Activated CD8-positive, alpha-beta memory T cell treated with anti-CD3 and anti-CD28 coated beads for 36 hours (primary cell): Measurements from ENCODE around the gene CCDC138. TPM values are rescaled to one million over a fixed set of nuclear protein-coding genes. Genes with fewer than 3 reads are reported as not detected.

Experiments used
- CTCF ChIA-PET: fragments of 350-600 bp; sonication (Branson Sonifier 250); formaldehyde crosslinking; loops from one replicate; lab custom pipeline; 2021; ENCODE audit warnings: antibody characterized with exemption; lab: Charles Lee
- POLR2A ChIA-PET: fragments of 350-600 bp; sonication (Branson Sonifier 250); formaldehyde crosslinking; loops from one replicate; lab custom pipeline; 2021; ENCODE audit warnings: antibody characterized with exemption; lab: Charles Lee
- total RNA-seq, 2 experiments: library from RNA; stranded (reverse); gene quantifications; one replicate each; pipeline ENCODE4 v1.2.3, GENCODE V29; 2021

The CCDC138 gene
- total RNA-seq, 2 experiments from 2014 or later: 14.0 to 16.0 TPM

DNA sequence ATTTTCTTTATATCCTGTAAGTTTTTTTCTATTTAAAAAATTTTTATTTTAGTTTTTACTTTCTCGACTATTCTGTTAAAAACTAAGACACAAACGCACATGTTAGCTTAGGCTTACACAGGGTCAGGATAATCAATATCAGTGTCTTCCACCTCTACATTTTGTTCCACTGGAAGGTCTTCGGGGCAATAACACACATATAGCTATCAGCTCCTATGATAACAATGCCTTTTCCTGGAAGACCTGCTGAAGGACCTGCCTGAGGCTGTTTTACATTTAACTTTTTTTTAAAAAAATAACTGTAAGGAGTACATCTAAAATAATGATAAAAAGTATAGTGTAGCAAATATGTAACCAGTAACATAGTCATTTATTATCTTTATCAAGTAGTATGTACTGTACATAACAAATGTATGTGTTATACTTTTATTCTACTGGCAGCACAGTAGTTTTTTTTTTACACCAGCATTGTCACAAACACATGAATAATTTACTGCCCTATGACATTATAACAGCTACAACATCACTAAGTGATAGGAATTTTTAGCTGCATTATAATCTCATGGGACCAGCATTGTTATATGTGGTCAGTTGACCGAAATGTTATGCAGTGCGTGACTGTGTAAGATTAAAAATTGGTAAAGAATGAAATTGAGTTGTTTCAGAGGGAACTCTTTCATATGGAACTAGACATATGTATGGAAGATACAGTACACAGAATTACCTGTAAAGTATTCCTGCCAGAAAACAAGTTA is 37.9 kb downstream of the CCDC138 start:
- CTCF ChIA-PET: interaction anchor here (1.4 kb wide), 1 partner anchor 50 kb away, joined by 3 read pairs; no protein-coding TSS in a partner anchor
- POLR2A ChIA-PET: no interaction called here

DNA sequence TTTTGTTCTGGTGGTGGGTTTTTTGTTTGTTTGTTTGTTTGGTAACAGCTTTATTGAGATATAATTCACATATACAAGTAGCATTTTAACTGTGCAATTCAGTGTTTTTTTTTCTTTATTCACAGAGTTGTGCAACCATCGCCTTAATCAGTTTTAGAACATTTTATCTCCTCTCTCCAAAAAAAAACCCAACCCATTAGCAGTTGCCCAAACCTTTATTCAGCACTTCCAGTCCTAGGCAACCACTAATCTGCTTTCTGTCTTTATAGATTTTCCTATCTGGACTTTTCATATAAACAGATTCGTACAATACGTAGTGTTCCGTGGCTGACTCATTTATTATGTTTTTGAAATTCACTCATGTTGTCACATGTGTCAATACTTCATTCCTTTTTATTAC is 38.7 kb downstream of the CCDC138 start:
- CTCF ChIA-PET: interaction anchor here (1.4 kb wide), 1 partner anchor 50 kb away, joined by 3 read pairs; no protein-coding TSS in a partner anchor

DNA sequence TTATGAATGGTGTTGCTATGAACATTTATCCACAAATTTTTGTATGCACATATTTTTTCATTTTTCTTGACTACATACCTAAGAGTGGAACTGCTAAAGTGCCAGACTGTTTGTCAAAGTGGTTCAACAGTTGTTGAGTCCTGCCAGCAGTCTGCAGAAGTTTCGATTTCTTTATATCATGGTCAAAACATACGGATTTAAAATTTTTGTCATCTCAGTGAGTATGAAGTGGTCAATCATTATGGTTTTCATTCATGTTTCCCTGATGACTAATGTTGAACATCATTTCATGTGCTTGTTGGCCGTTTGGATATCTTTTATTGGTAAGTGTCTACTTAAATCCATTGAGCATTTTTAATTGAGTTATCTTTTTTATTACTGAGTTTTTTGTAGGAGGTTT is 39.2 kb downstream of the CCDC138 start:
- ChIA-PET POLR2A (no interaction called here), CTCF (no interaction called here)

More for the DNA sequence above, 38.7 kb downstream of the CCDC138 start:
- POLR2A ChIA-PET: no interaction called here

DNA sequence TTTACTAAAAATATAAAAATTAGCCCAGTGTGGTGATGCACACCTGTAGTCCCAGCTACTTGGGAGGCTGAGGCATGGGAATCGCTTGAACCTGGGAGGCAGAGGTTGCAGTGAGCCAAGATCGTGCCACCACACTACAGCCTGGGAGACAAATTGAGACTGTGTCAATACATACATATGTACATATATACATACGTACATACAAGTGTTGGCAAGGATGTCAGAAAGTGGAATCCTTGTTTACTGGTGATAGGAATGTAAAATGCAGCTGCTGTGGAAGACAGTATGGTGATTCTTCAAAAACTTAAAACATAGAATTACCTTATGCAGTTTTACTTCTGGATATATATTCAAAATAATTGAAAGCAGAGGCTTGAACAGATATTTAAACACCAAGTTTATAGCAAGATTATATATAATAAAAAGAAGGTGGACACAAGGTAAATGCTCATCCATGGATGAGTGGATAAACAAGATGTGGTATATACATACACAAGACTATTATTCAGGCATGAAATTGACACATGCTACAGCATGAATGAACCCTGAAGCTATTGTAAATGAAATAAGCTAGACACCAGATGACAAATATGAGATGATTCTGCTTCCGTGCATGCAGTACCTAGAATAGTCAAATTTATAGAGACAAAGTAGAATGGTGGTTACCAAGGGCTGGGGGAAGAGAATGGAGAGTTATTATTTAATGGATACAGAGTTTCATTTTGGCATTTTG is 43.2 kb downstream of the CCDC138 start:
- ChIA-PET POLR2A (no interaction called here), CTCF (no interaction called here)

DNA sequence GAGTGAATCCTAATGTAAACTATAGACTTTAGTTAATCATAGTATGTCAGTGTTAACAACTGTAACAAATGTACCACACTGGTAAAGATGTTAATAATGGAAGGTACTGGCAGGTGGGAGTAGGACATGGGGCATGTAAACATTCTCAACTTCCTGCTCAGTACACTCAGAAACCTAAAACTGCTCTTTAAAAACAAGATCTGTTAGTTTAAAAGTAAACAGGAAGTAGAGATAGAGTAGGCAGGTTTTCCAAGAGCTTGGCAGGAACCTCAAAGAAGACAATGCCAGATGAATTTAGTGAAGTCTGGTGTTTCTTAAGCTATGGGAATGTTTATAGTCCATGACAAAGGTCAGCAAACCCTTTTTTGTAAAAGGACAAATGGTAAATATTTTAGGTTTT is 46.6 kb downstream of the CCDC138 start:
- POLR2A ChIA-PET: no interaction called here
- CTCF ChIA-PET: no interaction called here

DNA sequence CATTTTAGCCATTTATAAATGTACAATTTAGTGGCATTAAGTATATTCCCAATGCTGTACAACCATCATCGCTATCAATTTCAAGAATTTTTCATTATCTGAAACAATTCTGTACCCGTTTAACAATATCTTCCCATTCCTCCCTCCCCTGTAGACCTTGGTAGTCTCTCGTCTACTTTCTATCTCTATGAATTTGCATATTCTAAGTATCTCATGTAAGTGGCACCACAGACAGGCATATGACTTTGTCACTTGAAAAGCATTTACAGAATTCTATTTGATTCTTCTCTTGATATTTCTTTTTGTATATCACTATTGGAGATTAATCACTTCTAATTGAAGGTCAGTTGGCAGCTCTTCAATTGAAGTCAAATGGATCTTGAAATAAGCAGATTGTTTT is 48.0 kb downstream of the CCDC138 start:
- CTCF ChIA-PET: no interaction called here
- POLR2A ChIA-PET: interaction anchor here (0.6 kb wide), 1 partner anchor 222 kb away, joined by 4 read pairs; no protein-coding TSS in a partner anchor

DNA sequence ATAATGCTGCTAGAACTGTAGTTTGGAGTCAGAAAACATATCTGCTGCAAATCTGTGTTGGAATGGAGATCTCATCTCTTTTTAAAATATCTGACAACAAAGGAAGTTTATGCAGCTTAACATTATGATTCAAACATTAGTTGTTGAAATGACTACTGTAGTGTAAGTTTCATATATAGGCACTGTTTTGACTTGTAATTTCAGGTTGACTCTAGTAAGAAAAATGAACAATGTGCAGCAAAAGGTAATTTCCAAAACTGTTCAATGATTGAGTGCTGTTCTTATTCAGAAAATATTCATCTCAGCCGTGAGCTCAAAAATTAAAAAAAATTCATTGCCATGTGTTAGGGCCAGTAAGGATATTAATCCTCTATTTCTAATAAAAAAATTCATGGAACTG is 48.5 kb downstream of the CCDC138 start:
- ChIA-PET POLR2A (interaction anchor here (0.6 kb wide), 1 partner anchor 223 kb away, joined by 4 read pairs; no protein-coding TSS in a partner anchor), CTCF (no interaction called here)

DNA sequence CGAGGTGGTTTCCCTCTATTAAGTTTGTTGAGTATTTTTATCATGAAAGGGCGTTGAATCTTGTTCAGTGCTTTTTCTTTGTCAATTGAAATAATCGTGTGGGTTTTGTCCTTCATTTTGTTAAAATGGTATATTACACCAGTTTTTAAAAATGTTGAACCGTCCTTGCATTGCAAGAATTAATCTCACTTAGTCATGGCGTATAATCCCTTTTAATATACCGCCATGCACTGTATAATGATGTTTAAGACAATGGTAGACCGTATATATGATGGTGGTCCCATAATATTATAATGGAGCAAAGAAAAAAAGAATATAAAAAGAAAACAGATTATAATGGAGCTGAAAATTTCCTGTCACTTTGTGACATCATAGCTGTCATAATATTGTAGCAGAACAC is 50.6 kb downstream of the CCDC138 start:
- ChIA-PET POLR2A (no interaction called here), CTCF (no interaction called here)

DNA sequence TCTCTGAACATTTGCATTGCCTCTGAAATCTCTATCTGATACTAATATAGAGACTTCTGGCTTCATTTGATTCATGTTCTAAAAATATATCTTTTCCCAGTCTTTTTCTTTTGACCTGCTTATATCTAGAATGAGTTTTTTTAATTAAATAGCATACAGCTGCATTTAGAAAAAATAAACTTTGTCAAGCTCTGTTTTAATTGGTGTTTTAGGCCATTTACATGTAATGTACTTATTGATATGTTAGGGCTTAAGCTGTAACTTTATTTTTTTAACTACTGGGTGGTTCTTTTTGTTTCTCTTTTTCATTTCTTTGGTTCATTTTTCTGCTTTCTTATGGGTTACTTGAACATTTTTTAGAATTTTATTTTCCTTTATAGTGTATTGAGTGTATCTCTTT is 54.9 kb downstream of the CCDC138 start:
- POLR2A ChIA-PET: no interaction called here
- CTCF ChIA-PET: no interaction called here

DNA sequence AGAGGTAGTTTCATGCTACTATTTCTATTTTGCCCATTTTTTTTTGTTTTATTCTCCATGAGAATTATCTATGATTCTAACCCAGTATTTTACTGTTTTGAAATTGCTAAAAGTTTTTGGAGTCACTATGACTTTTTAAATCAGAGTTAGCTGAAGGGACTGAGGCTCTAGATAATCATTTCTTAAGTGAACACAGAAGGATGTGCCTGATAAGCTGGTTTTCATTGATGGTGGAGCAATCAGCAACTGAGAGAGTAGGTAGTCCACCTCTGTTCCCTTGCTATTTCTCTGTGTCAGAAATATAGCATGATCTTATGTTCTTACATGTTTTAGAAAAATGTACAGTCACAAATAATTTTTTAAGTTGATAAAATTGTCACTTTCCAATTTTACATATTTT is 59.4 kb downstream of the CCDC138 start:
- POLR2A ChIA-PET: no interaction called here
- CTCF ChIA-PET: no interaction called here

DNA sequence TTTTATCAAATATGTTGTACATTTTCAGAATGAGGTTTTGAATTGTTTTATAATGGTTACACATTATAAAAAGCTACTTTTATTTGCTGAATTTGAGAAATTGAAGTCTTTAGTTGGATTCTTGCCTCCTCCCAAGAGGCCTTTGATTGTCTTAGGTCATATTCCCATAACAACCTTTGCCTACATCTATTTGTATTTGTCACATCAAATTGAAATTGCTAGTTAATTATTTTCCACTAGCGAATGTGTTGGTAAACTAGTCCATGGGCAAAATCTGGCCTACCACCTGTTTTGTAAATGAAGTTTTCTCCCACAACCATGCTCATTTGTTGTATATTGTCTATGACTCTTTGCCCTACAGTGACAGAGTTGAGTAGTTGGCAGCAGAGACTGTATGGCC is 60.4 kb downstream of the CCDC138 start:
- CTCF ChIA-PET: no interaction called here
- POLR2A ChIA-PET: no interaction called here

DNA sequence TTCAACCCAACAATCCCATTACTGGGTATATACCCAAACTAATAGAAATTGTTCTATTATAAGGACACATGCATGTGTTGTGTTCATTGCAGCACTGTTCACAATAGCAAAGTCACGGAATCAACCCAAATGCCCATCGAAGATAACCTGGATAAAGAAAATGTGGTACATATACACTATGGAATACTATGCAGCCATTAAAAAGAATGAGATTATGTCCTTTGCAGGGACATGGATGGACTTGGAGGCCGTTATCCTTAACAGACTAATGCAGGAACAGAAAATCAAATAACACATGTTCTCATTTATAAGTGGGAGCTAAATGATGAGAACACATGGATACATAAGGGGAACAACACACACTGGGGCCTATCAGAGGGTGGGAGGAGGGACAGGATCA is 65.8 kb downstream of the CCDC138 start:
- CTCF ChIA-PET: no interaction called here
- POLR2A ChIA-PET: no interaction called here

DNA sequence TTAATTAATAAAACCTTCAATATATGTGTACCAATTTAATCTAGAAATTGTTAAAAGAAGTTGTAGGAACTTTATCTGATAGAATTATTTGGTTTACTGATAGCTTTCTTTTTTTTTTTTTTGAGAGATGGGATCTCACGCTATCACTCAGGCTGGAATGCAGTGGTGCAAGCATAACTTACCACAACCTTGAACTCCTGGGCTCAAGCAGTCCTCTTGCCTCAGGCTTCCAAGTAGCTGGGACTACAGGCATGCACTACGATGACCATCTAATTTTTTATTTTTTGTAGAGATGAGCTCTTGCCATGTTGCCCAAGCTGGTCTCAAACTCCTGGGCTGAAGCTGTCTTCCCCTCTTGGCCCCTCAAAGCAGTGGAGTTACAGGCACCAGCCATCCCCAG is 66.8 kb downstream of the CCDC138 start:
- POLR2A ChIA-PET: no interaction called here

DNA sequence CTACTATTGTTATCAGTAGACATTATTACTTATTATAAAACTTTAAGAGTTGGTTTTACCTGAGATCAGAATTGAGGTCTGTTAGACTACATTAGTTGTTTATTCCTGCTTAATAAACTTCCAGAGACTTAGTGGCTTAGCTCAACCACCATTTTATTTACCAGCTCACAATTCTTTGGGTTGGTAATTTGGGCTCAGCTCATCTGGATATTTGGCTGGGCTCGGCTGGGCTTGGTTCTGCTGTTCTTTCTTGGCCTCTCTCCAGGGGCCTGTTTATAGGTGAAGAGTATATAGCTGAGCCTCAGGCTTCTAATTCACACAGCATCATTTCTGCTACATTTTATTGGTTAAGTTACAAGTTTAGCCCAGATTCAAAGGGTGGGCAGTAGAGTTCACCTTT is 67.9 kb downstream of the CCDC138 start:
- CTCF ChIA-PET: no interaction called here
- POLR2A ChIA-PET: no interaction called here

More for the DNA sequence above, 66.8 kb downstream of the CCDC138 start:
- CTCF ChIA-PET: no interaction called here

DNA sequence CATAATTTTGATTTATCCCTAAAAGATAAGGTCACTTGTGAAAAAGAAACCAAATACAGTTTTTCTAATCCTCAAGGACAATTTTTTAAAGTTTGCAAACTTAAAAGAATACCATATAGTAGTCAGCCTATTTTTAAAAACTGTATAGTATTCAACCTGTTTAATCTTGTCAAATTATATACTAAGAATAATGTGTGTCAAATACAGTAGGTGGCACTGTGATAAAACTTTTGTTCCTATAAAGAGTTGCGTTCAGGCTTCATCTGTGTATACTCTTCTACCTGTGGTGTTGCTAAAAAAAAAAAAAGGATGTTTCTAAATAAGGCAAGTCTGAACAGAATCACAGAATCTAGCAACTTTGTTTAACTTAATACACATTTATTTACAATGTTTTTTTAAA is 68.6 kb downstream of the CCDC138 start:
- POLR2A ChIA-PET: no interaction called here
- CTCF ChIA-PET: no interaction called here

DNA sequence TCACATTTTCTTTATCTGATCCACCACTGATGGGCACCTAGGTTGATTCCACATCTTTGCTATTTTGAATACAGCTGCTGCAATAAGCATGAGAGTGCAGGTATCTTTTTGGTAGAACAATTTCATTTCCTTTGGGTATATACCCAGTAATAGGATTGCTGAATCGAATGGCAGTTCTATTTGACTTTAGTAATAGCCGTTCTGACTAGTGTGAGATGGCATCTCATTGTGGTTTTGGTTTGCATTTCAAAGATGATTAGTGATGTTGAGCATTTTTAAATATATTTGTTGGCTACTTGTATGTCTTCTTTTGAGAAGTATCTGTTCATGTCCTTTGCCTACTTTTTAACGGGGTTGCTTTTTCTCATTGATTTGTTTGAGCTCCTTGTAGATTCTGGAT is 72.3 kb downstream of the CCDC138 start:
- POLR2A ChIA-PET: no interaction called here
- CTCF ChIA-PET: no interaction called here

DNA sequence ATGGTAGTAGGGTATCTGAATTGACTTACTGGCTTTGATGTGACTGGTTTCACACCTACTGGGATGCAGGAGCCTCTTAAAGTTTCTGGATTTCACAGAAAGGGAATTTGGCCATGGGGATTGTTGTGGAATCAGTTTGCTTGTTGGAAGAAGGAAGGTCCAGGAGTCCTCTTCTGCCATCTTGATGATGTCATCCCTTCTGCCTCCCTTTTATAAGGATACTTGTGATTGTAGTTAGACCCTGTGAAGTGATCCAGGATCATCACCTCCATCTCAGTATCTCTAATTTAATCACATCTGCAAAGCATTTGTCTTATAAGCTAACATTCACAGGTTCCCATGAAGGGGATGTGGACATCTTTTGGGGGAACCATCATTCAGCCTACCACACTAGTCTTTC is 79.5 kb downstream of the CCDC138 start:
- CTCF ChIA-PET: no interaction called here
- POLR2A ChIA-PET: no interaction called here

DNA sequence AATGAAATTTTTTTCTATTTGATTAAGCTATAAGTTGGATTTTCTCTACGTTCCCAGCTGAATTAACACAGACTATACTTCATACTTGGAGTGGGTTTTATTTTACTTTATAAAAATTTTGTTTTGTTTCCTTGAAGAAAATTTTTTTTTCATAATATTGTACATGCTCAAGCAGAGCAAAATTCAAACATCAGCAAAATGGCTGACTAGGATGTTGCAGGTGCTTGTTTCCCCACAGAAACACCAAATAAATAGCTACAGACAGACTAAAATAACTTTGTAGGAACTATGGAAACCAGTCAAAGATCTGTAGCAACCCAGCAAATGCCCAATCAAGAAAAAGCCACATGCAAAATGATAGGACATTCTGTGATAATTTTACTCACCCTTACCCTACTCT is 82.3 kb downstream of the CCDC138 start:
- ChIA-PET CTCF (no interaction called here), POLR2A (no interaction called here)

DNA sequence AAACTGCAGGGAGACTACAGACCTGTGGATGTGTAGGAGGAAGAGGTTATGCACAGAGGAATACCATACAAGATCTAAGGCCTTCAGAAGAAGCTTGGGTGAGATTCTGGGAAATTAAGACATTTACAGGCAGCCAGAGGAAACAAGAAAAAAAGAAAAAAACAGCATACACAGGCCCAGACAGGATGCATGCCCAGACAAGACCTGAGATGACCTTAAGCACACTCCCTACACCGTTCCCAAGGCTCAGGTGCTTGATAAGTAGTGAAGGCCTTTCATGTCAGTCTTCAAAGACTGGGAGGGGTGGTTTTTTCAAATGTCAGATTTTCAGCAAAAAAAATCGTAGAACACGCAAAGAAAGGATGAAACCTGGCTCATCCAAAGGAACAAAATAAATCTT is 83.0 kb downstream of the CCDC138 start:
- ChIA-PET POLR2A (no interaction called here), CTCF (no interaction called here)

DNA sequence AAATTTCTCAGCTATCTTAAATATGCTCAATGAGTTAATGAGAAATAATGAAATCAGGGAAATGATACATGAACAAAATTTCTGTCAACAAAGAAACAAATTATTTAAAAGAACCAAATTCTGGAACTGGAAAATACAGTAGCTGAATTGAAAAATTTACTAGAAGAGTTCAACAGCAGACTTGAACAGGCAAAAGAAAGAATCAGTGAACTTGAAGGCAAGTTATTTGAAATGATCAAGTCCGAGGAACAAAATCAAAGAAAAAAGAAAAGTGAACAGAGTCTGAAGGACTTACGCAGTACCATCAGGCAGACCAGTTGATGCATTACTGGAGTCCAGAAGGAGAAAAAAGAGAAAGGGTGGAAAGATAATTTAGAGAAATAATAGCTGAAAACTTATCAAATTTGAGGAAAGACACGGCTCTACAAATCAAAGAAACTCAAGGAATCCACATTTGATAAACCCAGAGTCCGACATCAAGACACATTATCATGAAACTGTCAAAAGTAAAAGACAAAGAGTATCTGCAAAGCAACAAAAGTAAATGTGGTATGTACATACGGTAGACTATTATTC is 83.6 kb downstream of the CCDC138 start:
- POLR2A ChIA-PET: no interaction called here
- CTCF ChIA-PET: no interaction called here

DNA sequence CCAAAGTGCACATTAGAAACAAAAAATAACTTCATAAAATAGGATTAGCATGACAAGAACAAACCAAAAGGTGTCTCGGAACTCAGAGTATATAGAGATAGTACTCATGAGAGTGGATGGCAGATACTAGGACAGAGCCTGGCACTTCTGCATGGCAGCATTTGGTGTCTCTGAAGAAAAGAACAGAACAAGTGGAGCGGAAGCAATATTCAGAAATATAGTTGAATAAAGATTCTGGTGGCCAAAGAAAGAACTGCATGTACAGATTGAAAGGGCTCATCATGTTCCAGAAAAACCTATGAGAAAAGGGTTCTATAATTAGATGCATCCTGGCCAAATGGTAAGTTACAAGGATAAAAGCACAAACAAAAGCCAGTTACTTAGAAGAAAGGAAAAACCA is 90.9 kb downstream of the CCDC138 start:
- POLR2A ChIA-PET: no interaction called here
- CTCF ChIA-PET: no interaction called here
